H54 (cell line): ENCODE results near the gene TXNDC11.

Source experiments
- DNase-seq: peaks from one replicate; pipeline ENCODE4 v3.0.0; 2011; ENCODE audit warnings: low spot score, mixed read lengths; ENCODE audit not compliant: insufficient read length
- FAIRE-seq: peaks from 3 replicates; lab custom pipeline; 2011; peaks lifted over from hg19 to GRCh38; lab: Jason Lieb, UNC
- POLR2A ChIP-seq: IDR thresholded peaks from 2 replicates; pipeline ENCODE4 v1.6.1; 2011; ENCODE audit warnings: low read depth, mild to moderate bottlenecking, low read length

TXNDC11 gene

GRCh38 chr16:11630046-11630767, 112.5 kb downstream of the TXNDC11 start:
- DNase-seq (no peak), FAIRE-seq (no peak)
- TF ChIP-seq POLR2A, result no peak
